ENCODE measurements around the gene TOR1AIP2.

Gene TOR1AIP2

GRCh38 chr1:179825798-179826460 is 51.7 kb downstream of the TOR1AIP2 start:
- DNase-seq (ENCODE audit: low read depth), result no peak

DNA sequence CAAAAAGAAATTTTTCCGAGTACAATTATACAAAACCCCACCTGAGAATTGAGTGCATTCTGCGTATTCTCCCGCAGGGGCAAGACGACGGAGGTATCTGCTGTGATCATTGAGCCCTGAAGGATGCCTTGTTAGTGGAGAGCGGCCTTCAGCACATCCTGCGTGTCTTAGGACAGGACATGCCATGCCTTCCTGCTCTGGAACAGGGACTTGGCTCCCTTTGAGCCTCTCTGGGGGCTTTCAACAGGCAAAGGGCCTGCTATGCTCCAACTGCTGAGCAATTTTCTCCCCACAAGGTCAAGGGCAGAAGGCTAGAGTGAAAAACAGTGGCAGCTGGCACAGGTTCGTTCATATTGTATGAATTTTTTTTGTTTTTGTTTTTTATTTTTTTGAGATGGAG is 52.4 kb downstream of the TOR1AIP2 start:
- no peak for DNase-seq (ENCODE audit: low read depth)

GRCh38 chr1:179824265-179824664 is 53.3 kb downstream of the TOR1AIP2 start:
- DNase-seq (ENCODE audit: low read depth), result no peak

DNA sequence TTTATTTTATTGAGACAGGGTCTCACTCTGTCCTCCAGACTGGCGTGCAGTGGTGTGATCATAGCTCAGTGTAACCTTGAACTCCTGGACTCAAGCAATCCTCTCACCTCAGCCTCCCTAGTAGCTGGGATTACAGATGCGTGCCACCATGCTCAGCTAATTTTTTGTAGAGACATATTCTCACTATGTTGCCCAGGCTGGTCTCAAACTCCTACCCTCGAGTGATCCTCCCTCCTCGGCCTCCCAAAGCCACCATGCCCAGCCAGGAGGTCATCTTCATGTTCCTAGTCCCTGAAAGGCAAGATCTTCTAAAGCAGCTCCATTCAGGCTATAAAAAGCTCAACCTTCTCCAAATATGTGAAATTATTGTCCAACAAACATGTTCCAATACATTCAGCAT is 53.9 kb downstream of the TOR1AIP2 start:
- no peak for DNase-seq (ENCODE audit: low read depth)

DNA sequence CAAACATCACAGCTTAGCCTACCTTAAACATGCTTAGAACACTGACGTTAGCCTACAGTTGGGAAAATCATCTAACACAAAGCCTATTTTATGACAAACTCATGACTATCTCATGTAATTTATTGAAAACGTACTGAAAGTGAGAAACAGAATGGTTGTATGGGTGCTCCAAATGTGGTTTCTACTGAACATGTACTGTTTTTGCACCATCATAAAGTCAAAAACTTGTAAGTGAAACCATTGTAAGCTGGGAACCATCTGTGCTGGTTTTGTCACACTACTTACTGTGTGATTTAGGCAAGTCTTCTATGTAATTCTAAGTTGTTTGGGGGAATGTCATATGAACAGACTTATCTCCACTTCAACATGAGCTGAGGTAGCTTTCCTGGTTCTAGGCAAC is 55.5 kb downstream of the TOR1AIP2 start:
- no peak for DNase-seq (ENCODE audit: low read depth)

DNA sequence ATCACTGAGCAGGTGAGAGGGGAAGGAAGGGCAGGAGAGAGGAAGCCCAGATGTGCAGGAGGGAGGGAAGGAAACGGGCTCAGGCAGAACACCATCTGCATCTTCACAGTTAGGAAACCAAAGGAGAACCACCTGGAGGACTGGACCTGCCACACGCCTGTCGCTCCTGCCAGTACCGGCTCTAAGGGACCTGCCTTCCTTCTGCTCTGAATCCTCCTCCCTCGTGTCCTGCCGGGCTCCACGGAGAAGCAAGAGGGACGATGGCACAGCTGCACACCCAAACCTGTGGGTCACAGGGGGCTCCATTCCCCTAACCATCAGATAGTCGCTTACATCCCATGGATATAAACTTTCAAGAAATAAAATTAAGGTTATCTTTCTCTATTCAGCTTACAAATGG is 56.1 kb downstream of the TOR1AIP2 start:
- no peak for DNase-seq (ENCODE audit: low read depth)

DNA sequence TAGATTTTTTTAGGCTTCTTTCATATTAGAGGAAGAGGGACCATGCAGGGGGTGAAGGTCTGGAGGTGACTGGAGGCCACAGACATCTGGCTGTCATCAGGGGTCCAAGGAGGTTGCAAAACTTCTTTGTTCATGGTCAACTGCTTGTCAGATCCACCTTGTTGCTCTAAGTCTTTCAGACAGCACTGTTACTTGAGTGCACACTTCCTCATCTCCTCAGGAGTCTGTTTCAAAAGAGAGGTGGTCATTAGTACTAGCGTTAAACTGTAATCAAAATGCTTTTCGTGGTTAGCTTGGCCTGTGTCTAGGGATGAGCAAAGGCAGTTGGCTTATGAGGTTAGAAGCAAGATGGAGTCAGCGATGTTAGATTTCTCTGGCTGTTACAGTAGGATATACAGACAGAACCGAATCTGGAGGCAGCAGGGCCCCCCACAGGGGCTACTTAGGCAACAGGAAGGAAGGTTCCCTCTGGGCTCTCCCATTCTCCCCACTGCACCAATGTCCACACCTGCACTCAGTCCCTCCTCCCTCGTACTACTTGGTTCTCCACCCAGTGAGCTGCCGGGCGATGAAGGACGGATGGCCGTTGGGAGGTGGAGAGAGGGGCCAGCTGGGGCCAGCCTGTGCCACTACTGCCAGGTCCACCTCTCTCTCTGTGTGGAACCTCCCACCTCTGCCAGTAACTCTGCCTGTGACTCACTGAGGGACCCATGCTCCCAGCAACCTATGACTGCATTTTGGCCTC is 57.2 kb downstream of the TOR1AIP2 start:
- no peak for DNase-seq (ENCODE audit: low read depth)

DNA sequence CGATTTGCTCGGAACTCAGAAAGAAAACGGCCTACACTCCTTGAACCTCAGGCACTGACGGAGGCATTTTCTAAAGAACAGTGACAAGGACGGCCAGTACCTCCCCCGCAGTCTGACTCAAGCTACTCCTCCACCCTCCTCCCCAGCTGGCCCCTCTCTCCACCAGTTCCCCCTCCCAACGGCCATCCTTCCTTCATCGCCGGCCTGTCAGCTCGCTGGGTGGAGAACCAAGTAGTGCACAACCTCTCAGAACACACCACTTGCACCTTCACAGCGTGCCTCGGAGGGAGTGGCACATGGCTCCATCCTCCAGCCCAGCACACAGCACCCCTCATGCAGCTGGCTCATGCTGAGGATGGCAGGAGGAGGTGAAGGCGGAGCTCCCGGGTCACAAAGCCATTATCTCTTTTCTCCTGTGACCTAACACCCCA is 58.8 kb downstream of the TOR1AIP2 start:
- no peak for DNase-seq (ENCODE audit: low read depth)

GRCh38 chr1:179818260-179818659 is 59.3 kb downstream of the TOR1AIP2 start:
- DNase-seq (ENCODE audit: low read depth), result no peak

DNA sequence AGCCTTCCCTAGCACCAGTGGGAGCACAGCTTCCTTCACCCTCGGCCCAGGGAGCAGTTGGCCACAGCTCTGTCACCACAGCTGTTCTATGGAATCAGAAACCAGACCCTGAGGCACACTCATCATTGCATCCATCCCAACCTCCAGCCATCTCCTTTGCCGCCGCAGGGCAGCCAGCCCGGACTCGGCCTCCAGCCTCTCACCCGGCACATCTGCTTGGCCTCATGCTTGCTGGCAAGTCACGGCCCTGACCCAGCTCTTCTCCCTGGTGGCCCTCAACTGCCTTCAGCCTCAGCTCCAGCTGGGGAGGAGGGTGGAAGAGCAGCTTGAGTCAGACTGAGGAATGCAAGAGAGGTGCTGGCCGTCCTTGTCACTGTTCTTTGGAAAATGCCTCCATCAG is 59.8 kb downstream of the TOR1AIP2 start:
- peak; percentile 93 for DNase-seq (ENCODE audit: low read depth)

DNA sequence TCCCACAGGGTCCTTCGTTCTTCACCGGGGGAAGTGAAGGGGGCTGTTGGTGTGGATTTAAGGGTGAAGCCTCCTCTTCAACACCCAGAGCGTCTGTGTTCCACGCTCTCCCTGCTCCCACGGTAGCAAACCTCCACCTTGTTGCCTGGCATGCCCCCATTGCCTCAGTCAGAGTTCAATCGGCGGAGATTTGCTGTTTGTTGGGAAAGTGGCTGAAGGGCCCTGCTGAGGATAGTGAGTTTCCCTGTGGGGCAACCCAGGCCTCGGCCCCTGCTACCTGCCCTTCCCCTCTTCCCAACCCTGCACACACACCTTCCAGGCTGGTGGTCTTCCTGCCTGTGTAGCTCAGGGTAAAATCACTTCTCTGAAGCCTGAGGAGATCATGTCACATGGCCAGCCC is 60.5 kb downstream of the TOR1AIP2 start:
- no peak for DNase-seq (ENCODE audit: low read depth)

- no peak for DNase-seq (ENCODE audit: low read depth)
Measured at GRCh38 chr1:179816196-179816960, 61.2 kb downstream of the TOR1AIP2 start.

DNA sequence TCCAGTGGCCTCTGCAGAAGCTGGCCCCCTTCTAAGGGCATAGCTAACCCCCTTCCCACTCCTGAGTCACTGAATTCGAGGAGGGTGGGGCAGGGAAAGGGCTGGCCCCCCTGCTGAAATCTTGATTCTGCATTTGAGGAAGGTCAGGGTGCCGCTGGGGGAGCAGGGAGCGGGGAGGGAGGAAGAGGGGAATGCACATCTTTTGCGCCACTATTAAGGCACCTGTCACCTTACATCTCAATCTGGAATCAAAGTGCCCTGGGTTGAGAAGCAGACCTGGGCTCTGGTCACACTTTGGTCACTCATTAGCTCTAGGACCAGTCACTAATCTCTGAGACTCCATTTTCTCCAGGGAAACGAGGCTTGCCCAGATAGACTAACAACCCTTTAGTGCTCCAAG is 62.0 kb downstream of the TOR1AIP2 start:
- no peak for DNase-seq (ENCODE audit: low read depth)

GRCh38 chr1:179814546-179814838 is 63.1 kb downstream of the TOR1AIP2 start:
- DNase-seq (ENCODE audit: low read depth), result no peak

DNA sequence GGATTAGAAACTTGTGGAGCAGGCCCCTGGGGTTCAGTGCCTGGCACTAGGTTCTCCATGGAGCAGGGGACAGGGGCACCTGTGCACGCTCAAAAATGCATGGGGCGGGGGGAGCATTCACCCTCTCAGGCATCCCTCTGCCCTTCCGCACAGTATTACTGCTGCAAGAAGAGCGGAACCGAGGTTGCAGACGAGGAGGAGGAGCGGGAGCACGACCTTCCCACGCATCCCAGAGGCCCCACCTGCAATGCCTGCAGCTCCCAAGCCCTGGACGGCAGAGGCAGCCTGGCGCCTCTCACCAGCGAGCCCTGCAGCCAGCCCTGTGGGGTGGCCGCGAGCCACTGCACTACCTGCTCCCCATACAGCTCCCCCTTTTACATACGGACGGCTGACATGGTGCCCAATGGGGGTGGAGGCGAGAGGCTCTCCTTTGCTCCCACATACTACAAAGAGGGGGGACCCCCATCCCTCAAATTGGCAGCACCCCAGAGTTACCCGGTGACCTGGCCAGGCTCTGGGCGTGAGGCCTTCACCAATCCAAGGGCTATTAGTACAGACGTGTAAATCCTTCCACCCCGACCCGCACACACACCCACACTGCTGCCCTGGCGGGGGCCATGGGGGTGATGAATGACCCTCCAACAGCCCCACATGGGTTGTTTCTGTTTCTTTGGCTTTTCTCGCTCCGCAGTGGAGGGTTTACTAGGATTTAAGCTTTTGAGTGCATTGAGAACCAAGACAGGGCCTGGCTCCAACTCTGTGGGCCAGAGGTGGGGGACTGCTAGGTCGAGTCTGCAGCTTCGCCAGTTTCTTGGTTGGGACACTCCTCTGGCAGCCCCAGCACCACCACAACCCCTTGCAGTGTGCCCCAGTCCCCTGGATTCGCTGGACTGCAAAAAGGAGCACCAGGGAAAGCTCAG is 63.7 kb downstream of the TOR1AIP2 start:
- no peak for DNase-seq (ENCODE audit: low read depth)

DNA sequence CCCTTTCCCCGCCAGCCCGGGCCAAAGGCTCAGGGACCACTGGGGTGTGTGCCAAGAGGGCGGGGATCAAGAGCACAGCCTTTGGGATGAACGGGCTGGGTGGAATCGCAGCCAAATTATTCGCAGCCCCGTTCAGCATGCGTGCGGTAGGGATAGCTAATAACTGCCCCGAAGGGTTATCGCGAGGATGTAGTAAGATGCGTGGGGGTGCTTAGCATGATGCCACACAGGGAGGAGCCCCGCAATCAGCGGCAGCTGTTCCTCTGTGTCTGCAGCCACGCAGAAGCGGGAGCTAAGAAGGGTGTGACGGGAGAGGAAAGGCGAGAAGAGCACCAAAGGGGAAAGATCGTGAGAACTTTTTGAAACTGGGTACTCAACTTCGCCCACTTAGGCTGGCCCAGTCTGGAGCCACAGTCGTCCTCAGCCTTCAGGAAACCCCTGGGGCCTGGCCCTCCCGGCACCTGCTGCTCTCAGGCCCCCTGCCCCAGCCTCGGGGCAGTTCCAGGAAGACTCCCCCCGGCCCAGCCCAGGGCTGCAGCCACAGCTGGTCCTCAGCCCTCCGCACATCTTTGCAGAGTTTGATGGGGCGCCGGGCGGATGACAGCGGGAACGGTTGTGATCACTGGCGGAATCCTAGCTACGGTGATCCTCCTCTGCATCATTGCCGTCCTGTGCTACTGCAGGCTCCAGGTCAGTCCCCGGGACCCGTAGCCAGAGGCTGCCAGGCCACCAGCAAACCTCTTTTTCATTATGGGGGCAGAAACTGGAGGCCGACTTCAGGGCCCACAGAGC is 64.9 kb downstream of the TOR1AIP2 start:
- DNase-seq (ENCODE audit: low read depth), result no peak

- no peak for DNase-seq (ENCODE audit: low read depth)
Measured at GRCh38 chr1:179810367-179810715, 67.3 kb downstream of the TOR1AIP2 start.

DNA sequence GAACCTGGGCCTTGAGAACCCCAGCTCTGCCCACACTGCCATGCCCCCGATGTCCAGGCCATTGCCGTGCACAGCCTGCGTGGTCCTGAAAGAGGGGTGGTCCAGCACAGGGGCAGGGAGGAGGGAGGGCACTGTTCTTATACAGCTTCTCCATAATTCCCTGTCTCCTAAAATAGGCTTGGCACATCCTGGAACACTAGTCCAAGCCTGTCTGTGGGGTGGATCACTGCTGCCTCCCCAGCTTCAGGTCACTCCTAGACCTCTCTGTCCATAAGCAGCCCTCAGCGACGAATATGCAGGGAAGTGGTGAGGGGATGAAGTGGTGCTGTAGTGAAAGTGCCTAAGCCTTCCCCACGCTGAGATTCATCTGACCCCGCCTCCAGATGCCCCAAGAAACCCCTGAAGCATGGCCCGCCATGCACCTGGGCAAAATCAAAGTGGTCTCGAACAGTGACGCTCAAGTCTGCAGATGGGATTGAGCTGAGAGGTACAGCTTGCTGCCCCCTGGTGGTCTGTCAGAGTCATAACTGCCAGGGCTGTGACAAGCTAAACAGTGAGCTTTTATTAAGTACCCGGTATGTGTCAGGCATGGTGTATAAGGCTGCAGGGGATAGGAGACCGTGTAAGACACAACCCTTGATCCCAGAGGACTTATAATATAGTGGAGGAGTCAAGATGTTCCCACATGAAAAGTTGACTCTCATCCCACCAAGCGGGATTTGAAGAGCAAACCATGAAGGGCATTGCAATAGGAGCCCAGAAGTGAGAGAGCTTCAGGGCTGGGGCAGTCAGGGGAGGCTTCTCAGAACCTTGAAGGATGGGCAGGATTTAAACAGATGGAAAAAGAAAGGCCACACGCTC is 67.9 kb downstream of the TOR1AIP2 start:
- peak; percentile 52 for DNase-seq (ENCODE audit: low read depth)

DNA sequence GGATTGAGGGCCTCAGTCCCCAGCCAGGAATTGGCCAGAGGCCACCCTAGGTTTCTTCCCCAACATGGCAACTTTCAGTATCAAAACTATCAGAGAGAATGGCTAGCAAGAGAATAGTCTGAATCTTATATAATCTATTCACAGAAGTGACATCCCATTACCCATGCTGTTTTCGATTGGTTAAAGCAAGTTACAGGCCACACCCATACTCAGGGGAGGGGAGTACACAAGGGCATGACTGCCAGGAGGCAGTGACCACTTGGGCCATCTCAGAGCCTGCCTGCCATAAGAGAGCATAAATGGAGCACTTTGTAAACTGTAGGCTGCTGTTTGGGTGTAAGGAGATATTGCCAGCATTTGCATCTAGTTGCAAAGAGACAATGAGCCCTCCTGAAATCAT is 69.1 kb downstream of the TOR1AIP2 start:
- DNase-seq (ENCODE audit: low read depth), result no peak

DNA sequence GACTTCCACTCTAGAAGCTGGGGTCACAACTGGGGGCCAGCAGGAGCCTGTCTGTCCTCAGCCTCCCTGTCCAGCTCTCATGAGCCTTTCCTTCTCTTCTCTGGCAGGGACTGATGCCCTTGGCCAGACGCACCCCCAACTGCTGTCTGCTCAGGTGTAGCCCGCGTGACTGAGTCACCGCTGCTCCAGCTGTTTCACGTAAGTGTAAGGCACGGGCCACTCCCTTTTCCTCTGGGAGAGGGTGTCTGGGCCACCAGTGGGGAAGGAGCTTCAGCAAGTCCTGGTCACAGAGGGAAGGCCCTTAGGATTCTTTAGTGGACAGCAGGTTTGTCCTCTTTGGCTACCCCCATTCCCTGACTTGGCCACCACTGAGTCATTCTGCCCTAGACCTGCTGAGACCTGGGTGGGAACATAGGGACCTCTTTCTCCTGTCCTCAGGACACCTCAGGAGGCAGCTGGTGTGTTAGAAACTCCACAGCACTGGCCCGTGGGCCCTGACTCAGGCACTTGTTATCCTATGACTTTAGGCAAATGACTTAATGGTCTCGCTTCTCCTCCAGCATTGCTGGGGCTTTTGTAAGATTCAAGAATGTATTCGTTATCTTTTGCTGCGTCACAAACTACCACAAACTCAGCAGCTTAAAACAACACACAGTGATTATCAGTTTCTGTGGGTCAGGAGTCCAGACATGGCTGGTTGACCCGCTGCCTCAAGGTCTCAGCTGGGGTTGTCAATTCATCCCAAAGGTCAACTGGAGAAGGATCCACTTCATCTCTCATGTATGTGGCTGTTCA is 69.7 kb downstream of the TOR1AIP2 start:
- no peak for DNase-seq (ENCODE audit: low read depth)

Measured in fibroblast of gingiva (primary cell).